SK-N-SH treated with all-trans-retinoic acid at 6 μM for 48 hours (cell line): ENCODE measurements around the gene FHL1.
A peak's percentile ranks its signal among the peaks of the same experiment; 100 is the strongest.

Experiments
- ATAC-seq: fragments of 200-7000 bp; cut with Tn5 transposase; 3 replicates; pipeline ENCODE4 v1.9.1; 2020; ENCODE audit warnings: mild to moderate bottlenecking, moderate library complexity
- ARNTL ChIP-seq: fragments of 450-650 bp; formaldehyde crosslinking; IDR thresholded peaks from 2 replicates; pipeline ENCODE4 v1.5.0; 2020; ENCODE audit warnings: low read depth, mild to moderate bottlenecking, moderate library complexity, borderline replicate concordance
- BACH2 ChIP-seq: fragments of 250-450 bp; sonication (Bioruptor Pico); IDR thresholded peaks from 2 replicates; pipeline ENCODE4 v1.9.0; 2021; ENCODE audit warnings: mild to moderate bottlenecking, borderline replicate concordance
- CREB5 ChIP-seq: fragments of 250-450 bp; sonication (Bioruptor Pico); IDR thresholded peaks from 2 replicates; pipeline ENCODE4 v1.5.1; 2020; ENCODE audit warnings: low read depth, mild to moderate bottlenecking, moderate library complexity
- CSDC2 ChIP-seq: fragments of 250-450 bp; sonication (Bioruptor Pico); IDR thresholded peaks from 2 replicates; pipeline ENCODE4 v1.5.0; 2020; ENCODE audit warnings: mild to moderate bottlenecking, moderate library complexity
- ISL1 ChIP-seq: fragments of 250-450 bp; sonication (Bioruptor Pico); IDR thresholded peaks from 2 replicates; pipeline ENCODE4 v2.1.2; 2022; ENCODE audit warnings: mild to moderate bottlenecking, moderate library complexity
- OSR1 ChIP-seq: fragments of 250-450 bp; sonication (Bioruptor Pico); IDR thresholded peaks from 2 replicates; pipeline ENCODE4 v1.8.0; 2022; ENCODE audit warnings: moderate library complexity, mild to moderate bottlenecking, inconsistent platforms
- PATZ1 ChIP-seq: fragments of 250-450 bp; sonication (Bioruptor Pico); IDR thresholded peaks from 2 replicates; pipeline ENCODE4 v1.8.0; 2020; ENCODE audit warnings: mild to moderate bottlenecking, moderate library complexity, borderline replicate concordance
- POU6F1 ChIP-seq: fragments of 250-450 bp; sonication (Bioruptor Pico); IDR thresholded peaks from 2 replicates; pipeline ENCODE4 v1.8.0; 2021; ENCODE audit warnings: low read depth, mild to moderate bottlenecking, moderate library complexity, borderline replicate concordance
- PPARA ChIP-seq: fragments of 250-450 bp; sonication (Bioruptor Pico); IDR thresholded peaks from 2 replicates; pipeline ENCODE4 v1.5.0; 2020; ENCODE audit warnings: mild to moderate bottlenecking, borderline replicate concordance
- RARB ChIP-seq: fragments of 250-450 bp; sonication (Bioruptor Pico); IDR thresholded peaks from 2 replicates; pipeline ENCODE4 v1.8.0; 2021; ENCODE audit warnings: mild to moderate bottlenecking, moderate library complexity
- SNAI2 ChIP-seq: fragments of 250-450 bp; sonication (Bioruptor Pico); IDR thresholded peaks from 2 replicates; pipeline ENCODE4 v1.5.0; 2020; ENCODE audit warnings: mild to moderate bottlenecking, moderate library complexity
- TCF4 ChIP-seq: fragments of 250-450 bp; sonication (Bioruptor Pico); IDR thresholded peaks from 2 replicates; pipeline ENCODE4 v1.8.0; 2021; ENCODE audit warnings: mild to moderate bottlenecking, moderate library complexity, borderline replicate concordance
- TOX ChIP-seq: fragments of 250-450 bp; sonication (Bioruptor Pico); IDR thresholded peaks from 2 replicates; pipeline ENCODE4 v1.8.0; 2021; ENCODE audit warnings: mild to moderate bottlenecking, moderate library complexity, borderline replicate concordance
- TSHZ2 ChIP-seq: fragments of 250-450 bp; sonication (Bioruptor Pico); IDR thresholded peaks from 2 replicates; pipeline ENCODE4 v1.5.0; 2020; ENCODE audit warnings: mild to moderate bottlenecking, moderate library complexity
- ZFP3 ChIP-seq: fragments of 250-450 bp; sonication (Bioruptor Pico); IDR thresholded peaks from 2 replicates; pipeline ENCODE4 v1.5.0; 2020; ENCODE audit warnings: mild to moderate bottlenecking, moderate library complexity
- ZFP30 ChIP-seq: fragments of 450-650 bp; formaldehyde crosslinking; IDR thresholded peaks from 2 replicates; pipeline ENCODE4 v1.5.0; 2022; ENCODE audit warnings: mild to moderate bottlenecking, moderate library complexity
- ZNF70 ChIP-seq: fragments of 450-650 bp; formaldehyde crosslinking; IDR thresholded peaks from 2 replicates; pipeline ENCODE4 v1.5.0; 2020; ENCODE audit warnings: mild to moderate bottlenecking, moderate library complexity
- ZNF8 ChIP-seq: fragments of 450-650 bp; formaldehyde crosslinking; IDR thresholded peaks from 2 replicates; pipeline ENCODE4 v1.5.0; 2020; ENCODE audit warnings: mild to moderate bottlenecking, moderate library complexity

The FHL1 gene

GRCh38 chrX:136125106-136125505 is 22.2 kb upstream of the FHL1 start:
- TF ChIP-seq BACH2 (CRISPR knock-in tag) (no peak), ISL1 (no peak), RARB (CRISPR knock-in tag) (no peak), ZNF8 (CRISPR knock-in tag) (no peak), POU6F1 (no peak), ZFP3 (CRISPR knock-in tag) (no peak), CSDC2 (no peak), PPARA (no peak), ZFP30 (CRISPR knock-in tag) (no peak), ZNF70 (CRISPR knock-in tag) (no peak), TCF4 (CRISPR knock-in tag) (no peak), TOX (no peak), PATZ1 (CRISPR knock-in tag) (no peak), SNAI2 (CRISPR knock-in tag) (no peak)
- TF ChIP-seq, all 23 proteins: peak for 0
- no peak for ATAC-seq

GRCh38 chrX:136126371-136126770 is 21.0 kb upstream of the FHL1 start:
- ATAC-seq = no peak
- TF ChIP-seq TSHZ2 (CRISPR knock-in tag) = no peak
- no peak for TF ChIP-seq ZNF70 (CRISPR knock-in tag)
- no peak for TF ChIP-seq RARB (CRISPR knock-in tag)
- no peak for TF ChIP-seq CREB5 (CRISPR knock-in tag)

GRCh38 chrX:136126872-136127406 is 20.4 kb upstream of the FHL1 start:
- 0 out of 2 replicates have a peak, but pooled peaks have one; percentile 13 for TF ChIP-seq CREB5 (CRISPR knock-in tag)
- no peak for TF ChIP-seq OSR1 (CRISPR knock-in tag)
- peak; percentile 87 for TF ChIP-seq ISL1
- TF ChIP-seq ZFP3 (CRISPR knock-in tag) = no peak
- peak; percentile 59 for ATAC-seq

GRCh38 chrX:136128743-136129142 is 18.6 kb upstream of the FHL1 start:
- no peak for ATAC-seq
- TF ChIP-seq TCF4 (CRISPR knock-in tag) (no peak), ZFP30 (CRISPR knock-in tag) (no peak), BACH2 (CRISPR knock-in tag) (no peak), ARNTL (CRISPR knock-in tag) (no peak), ZFP3 (CRISPR knock-in tag) (no peak), ZNF70 (CRISPR knock-in tag) (no peak), PATZ1 (CRISPR knock-in tag) (no peak), TSHZ2 (CRISPR knock-in tag) (no peak), CSDC2 (no peak)
